Stomach (tissue), 9 donors: Measurements from ENCODE around the gene GSTT2B. TPM values are rescaled to one million over a fixed set of nuclear protein-coding genes. Genes with fewer than 3 reads are reported as not detected.
"Not testable (repeated sequence)": the region's sequence is repeated elsewhere in the genome, so short reads cannot be mapped to it uniquely, and the experiment has no call there.

Experiments
- DNase-seq, 2 donors: peaks; one replicate each; pipeline versions ENCODE4 v3.0.0 to v3.0.0-alpha.2; 2013 to 2019
- H3K27ac ChIP-seq, 5 donors: fragments of 200-600 bp in 4 of 5; sonication (generic) in 4 of 5; one replicate each; pipeline ENCODE4 v1.5.1; 2013 to 2019; ENCODE audit warnings: mild to moderate bottlenecking in 1 of 5, moderate library complexity in 1 of 5
- H3K27me3 ChIP-seq, 3 donors: fragments of 200-600 bp; sonication (generic); one replicate each; pipeline ENCODE4 v1.5.1; 2017 to 2019; ENCODE audit warnings: mixed run types in 1 of 3
- H3K36me3 ChIP-seq, 4 donors: fragments of 200-600 bp; sonication (generic); 1 replicate in 3 of 4; 2 replicates in 1 of 4; pipeline ENCODE4 v1.5.1; 2016 to 2019
- H3K4me1 ChIP-seq, 4 donors: fragments of 200-600 bp; sonication (generic); one replicate each; pipeline ENCODE4 v1.5.1; 2016 to 2019
- H3K4me3 ChIP-seq, 4 donors: fragments of 200-600 bp; sonication (generic) in 3 of 4; one replicate each; pipeline ENCODE4 v1.5.1; 2016 to 2019; ENCODE audit warnings: mild to moderate bottlenecking in 1 of 4
- H3K9me3 ChIP-seq, 4 donors: fragments of 200-600 bp; sonication (generic); one replicate each; pipeline ENCODE4 v1.5.1; 2016 to 2019
- CTCF ChIP-seq, 7 experiments: fragments of 450-650 bp in 4 of 7; fragments of 200-600 bp in 3 of 7; sonication (generic) in 3 of 7; IDR thresholded peaks; one replicate each; pipeline ENCODE4 v1.5.1; 2016 to 2019; ENCODE audit warnings: antibody characterized with exemption in 7 of 7, control low read depth in 2 of 7, mild to moderate bottlenecking in 1 of 7
- EP300 ChIP-seq: sonication (generic); formaldehyde crosslinking; IDR thresholded peaks from one replicate; pipeline ENCODE4 v1.6.1; 2017; ENCODE audit warnings: antibody characterized with exemption
- POLR2A ChIP-seq, 4 donors: fragments of 450-650 bp; IDR thresholded peaks; one replicate each; pipeline ENCODE4 v1.6.1; 2016; ENCODE audit warnings: antibody characterized with exemption in 4 of 4, control low read depth in 2 of 4, mild to moderate bottlenecking in 1 of 4, moderate library complexity in 1 of 4
- POLR2AphosphoS5 ChIP-seq, 3 donors: sonication (generic); formaldehyde crosslinking; IDR thresholded peaks; one replicate each; pipeline ENCODE4 v1.6.1; 2016; ENCODE audit warnings: antibody characterized with exemption in 3 of 3
- WGBS, 5 donors: extraction: QIAGEN DNeasy Blood & Tissue Kit in 3 of 5; methylation state at CpG; one replicate each; pipeline versions ENCODE4 v1.1.5 to v1.1.7; 2013 to 2018; 5-methylcytosine and 5-hydroxymethylcytosine counted together
- intact Hi-C: fragments of 100-400 bp; cut with DNase I; formaldehyde crosslinking; loops from one replicate; pipeline ENCODE4 v1.15.1; 2023; ENCODE audit warnings: low total_unique reads
- polyA plus RNA-seq, 3 donors: library from polyadenylated mRNA; stranded (reverse); fragments of 200-250 nt; gene quantifications; one replicate each; pipeline ENCODE4 v1.2.3, GENCODE V29; 2013
- total RNA-seq, 5 donors: library from RNA; depleted of rRNA; stranded (reverse); fragments of >200 nt; gene quantifications; one replicate each; pipeline versions ENCODE4 v1.1.0 to v1.2.3, GENCODE V29; 2014 to 2016
- donor health status: healthy with polysubstance abuse.
- donor health status: Bipolar disorder and iron deficiency.
- donor health status: healthy.

GSTT2B gene
- total and polyA plus RNA-seq, 8 donors, result 1.7 to 45.8 (median 10.1) TPM; not detected in 3

- H3K36me3 ChIP-seq, result no peaks in the 10 kb centered on the region
- 81 to 90% (median 86%) methylated on average over 9 of the region's 9 CpGs for WGBS, 5 donors
- no peaks in the 10 kb centered on the region for H3K27me3 ChIP-seq
- intact Hi-C loops, result no loop called here
- TF ChIP-seq POLR2AphosphoS5 (IDR thresholded peaks at IDR 0.05) (no peak), POLR2A (IDR thresholded peaks at IDR 0.05) (no peak), CTCF (IDR thresholded peaks at IDR 0.05) (no peak), EP300 (no peak)
- H3K27ac ChIP-seq, result no peak overlapping the region
- H3K4me3 ChIP-seq, result no peak overlapping the region
- peaks cover 0 to 8% (median 4%) of the 10 kb centered on the region in 4 donors for H3K4me1 ChIP-seq
- DNase-seq, result no peak
- no peaks in the 10 kb centered on the region for H3K9me3 ChIP-seq
Observed at GRCh38 chr22:24001314-24001713, 40.3 kb upstream of the GSTT2B start.

- H3K36me3 ChIP-seq, intact Hi-C loops, H3K9me3 ChIP-seq, H3K27ac ChIP-seq, H3K27me3 ChIP-seq, H3K4me1 ChIP-seq, DNase-seq, H3K4me3 ChIP-seq: not testable (repeated sequence)
- WGBS, 5 donors, result 72 to 89% (median 85%) methylated on average over 7 of the region's 7 CpGs
Observed at GRCh38 chr22:23999779-24000178, 38.8 kb upstream of the GSTT2B start.

GRCh38 chr22:23997092-23997491 is 36.1 kb upstream of the GSTT2B start:
- intact Hi-C loops, result no loop called here

GRCh38 chr22:23993581-23994177 is 32.7 kb upstream of the GSTT2B start:
- not testable (repeated sequence) for H3K9me3 ChIP-seq
- WGBS, 5 donors, result 29 to 69% (median 47%) methylated on average over 4 of the region's 4 CpGs

More at GRCh38 chr22:23997092-23997491, 36.1 kb upstream of the GSTT2B start:
- TF ChIP-seq POLR2A (IDR thresholded peaks at IDR 0.05), result no peak
- TF ChIP-seq POLR2AphosphoS5 (IDR thresholded peaks at IDR 0.05), result no peak
- TF ChIP-seq EP300, result no peak
- TF ChIP-seq CTCF (IDR thresholded peaks at IDR 0.05), result no peak
- Histone ChIP-seq H3K27ac (no peak overlapping the region), H3K36me3 (no peaks in the 10 kb centered on the region), H3K4me3 (no peak overlapping the region), H3K27me3 (no peaks in the 10 kb centered on the region), H3K4me1 (no peaks in the 10 kb centered on the region), H3K9me3 (no peaks in the 10 kb centered on the region)
- no peak for DNase-seq
- WGBS, 5 donors, result 83 to 92% (median 87%) methylated on average over 3 of the region's 3 CpGs

GRCh38 chr22:23993080-23993479 is 32.1 kb upstream of the GSTT2B start:
- 56 to 92% (median 84%) methylated on average over 2 of the region's 2 CpGs for WGBS, 5 donors
- H3K4me1 ChIP-seq, H3K4me3 ChIP-seq, intact Hi-C loops, H3K36me3 ChIP-seq, H3K27me3 ChIP-seq, H3K27ac ChIP-seq, H3K9me3 ChIP-seq, DNase-seq: not testable (repeated sequence)

More at GRCh38 chr22:23993581-23994177, 32.7 kb upstream of the GSTT2B start:
- H3K27me3 ChIP-seq, H3K4me3 ChIP-seq, H3K36me3 ChIP-seq, H3K27ac ChIP-seq, intact Hi-C loops, H3K4me1 ChIP-seq: not testable (repeated sequence)
- peak in 1 of 2 donors; percentile 45 for DNase-seq

- intact Hi-C loops, H3K27ac ChIP-seq, H3K36me3 ChIP-seq, H3K27me3 ChIP-seq, H3K4me3 ChIP-seq, DNase-seq, H3K9me3 ChIP-seq, H3K4me1 ChIP-seq: not testable (repeated sequence)
- 82 to 100% (median 90%) methylated on average over 1 to 2 of the region's 3 CpGs; no CpG with 5 or more reads in 1 of the 5 donors for WGBS, 5 donors
Observed at GRCh38 chr22:23989583-23990244, 28.7 kb upstream of the GSTT2B start.

GRCh38 chr22:23986538-23987178 is 25.7 kb upstream of the GSTT2B start:
- intact Hi-C loops, DNase-seq, H3K36me3 ChIP-seq, H3K9me3 ChIP-seq, H3K4me3 ChIP-seq, H3K27ac ChIP-seq, H3K4me1 ChIP-seq, H3K27me3 ChIP-seq: not testable (repeated sequence)
- WGBS, 5 donors, result 67 to 88% (median 87%) methylated on average over 4 of the region's 4 CpGs; no CpG with 5 or more reads in 2 of the 5 donors

GRCh38 chr22:23986089-23986488 is 25.1 kb upstream of the GSTT2B start:
- WGBS, 5 donors, result 78 to 87% (median 80%) methylated on average over 6 to 8 of the region's 8 CpGs; no CpG with 5 or more reads in 2 of the 5 donors
- H3K9me3 ChIP-seq, H3K27me3 ChIP-seq, H3K4me3 ChIP-seq, H3K36me3 ChIP-seq, DNase-seq, H3K4me1 ChIP-seq, intact Hi-C loops, H3K27ac ChIP-seq: not testable (repeated sequence)
